GM08714 (cell line): ENCODE measurements around the gene TOGARAM2.

Experiments
- H3K4me3 ChIP-seq: fragments of 200-500 bp; sonication (Bioruptor generic); 2 replicates; pipeline ENCODE4 v1.5.1; 2014; ENCODE audit warnings: mild to moderate bottlenecking, low read length, inconsistent platforms
- ZNF274 ChIP-seq: IDR thresholded peaks from 2 replicates; pipeline ENCODE4 v1.6.1; 2012; ENCODE audit warnings: mild to moderate bottlenecking, low read depth, low read length

TOGARAM2 gene

DNA sequence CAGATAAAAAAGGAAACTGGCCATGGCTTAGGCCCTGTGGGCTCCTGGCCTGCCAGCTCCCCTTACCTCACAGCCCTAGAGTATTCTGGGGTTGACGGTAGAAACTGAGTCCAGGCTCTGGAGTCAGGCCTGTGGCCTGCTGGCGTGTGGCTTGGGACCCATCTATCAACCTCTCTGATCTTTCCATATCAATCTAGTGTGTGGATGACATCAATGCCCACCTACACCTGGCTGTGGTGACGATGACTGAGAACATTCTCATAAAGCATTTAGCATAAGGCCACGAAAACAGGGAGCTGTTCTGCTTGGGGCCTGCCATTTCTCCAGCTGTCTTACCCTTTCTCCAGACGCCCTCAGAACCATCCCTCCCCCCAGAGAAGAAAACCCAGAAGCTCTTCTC is 75.4 kb downstream of the TOGARAM2 start:
- no peak for TF ChIP-seq ZNF274
- H3K4me3 ChIP-seq, result no peak overlapping the region

DNA sequence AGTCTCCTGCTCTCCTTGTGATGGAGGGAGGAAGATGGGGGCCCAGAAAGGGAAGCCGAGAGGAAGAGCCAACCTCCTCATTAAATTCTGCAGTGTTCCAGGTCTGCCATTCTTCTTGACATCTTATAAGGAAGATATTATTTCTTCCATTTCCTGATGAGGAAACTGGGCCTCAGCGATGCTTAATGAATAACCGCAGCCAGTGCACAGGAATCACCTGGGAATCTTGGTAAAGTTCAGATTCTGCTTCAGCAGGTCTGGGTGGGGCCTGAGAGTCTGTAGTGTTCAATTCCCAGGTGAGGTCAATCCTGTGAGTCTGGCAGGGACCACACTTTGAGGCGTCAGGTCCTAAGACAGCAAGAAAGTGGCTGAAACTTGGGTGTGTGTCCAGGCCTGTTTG is 75.9 kb downstream of the TOGARAM2 start:
- no peak for TF ChIP-seq ZNF274
- H3K4me3 ChIP-seq, result no peak overlapping the region

GRCh38 chr2:29059624-29060023 is 78.5 kb downstream of the TOGARAM2 start:
- no peak overlapping the region for H3K4me3 ChIP-seq
- no peak for TF ChIP-seq ZNF274

DNA sequence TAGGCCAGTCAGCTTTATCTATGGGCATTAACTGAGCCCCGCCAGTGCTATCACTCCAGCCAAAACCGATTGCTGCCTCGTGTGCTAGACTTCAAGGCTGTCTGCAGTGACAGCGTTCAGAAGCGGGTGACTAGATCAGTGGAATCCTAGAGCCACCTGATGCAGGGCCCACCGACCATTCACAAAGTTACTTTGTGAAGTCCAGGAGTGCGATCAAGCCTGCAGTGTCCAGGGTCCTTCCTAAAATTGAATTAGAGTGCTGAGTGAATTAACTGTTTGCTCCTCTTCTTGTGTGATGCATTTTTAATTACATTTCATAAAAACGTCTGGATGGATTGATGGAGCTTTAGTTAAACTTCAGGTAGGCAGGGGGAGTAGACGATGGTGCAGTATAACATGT is 79.3 kb downstream of the TOGARAM2 start:
- no peak for TF ChIP-seq ZNF274
- H3K4me3 ChIP-seq, result no peak overlapping the region

DNA sequence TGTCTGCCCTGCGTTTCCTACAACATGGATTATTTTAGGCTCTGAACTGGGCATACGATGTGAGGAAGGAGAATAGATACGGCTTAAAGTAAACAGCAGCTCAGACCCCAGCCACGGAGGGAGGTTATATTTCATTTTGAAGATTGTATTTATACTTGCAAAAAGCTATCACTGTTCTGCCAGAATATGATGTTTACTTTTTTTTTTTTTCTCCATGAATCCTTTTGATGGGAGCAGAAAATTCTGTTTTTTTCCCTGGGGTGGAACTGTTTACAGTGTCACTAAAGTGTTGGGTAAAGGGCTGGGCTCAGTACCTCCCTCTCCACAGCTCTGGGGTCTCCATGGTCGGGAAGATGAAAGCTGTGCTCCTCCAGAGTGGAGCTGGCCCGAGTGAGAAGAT is 80.1 kb downstream of the TOGARAM2 start:
- H3K4me3 ChIP-seq, result no peak overlapping the region
- TF ChIP-seq ZNF274, result no peak

DNA sequence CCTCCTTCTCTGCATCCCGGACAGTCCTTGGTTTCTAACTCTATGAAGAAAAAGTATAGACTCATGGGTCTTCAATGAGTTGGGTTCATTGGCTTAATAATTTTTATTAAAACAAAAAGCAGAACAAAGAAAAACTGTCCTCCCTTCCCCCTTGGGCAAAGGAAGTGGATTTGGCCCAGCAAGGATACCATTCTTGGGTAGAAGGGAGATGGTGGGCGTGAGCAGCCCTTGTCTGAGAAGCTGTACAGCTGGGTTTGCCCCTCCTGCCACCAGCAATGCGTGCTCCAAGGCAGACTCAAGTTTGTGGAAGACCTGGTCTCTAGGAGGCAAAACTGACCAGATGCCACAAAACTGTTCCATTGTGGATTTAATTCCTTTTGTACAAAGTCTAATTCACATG is 80.5 kb downstream of the TOGARAM2 start:
- TF ChIP-seq ZNF274, result no peak

DNA sequence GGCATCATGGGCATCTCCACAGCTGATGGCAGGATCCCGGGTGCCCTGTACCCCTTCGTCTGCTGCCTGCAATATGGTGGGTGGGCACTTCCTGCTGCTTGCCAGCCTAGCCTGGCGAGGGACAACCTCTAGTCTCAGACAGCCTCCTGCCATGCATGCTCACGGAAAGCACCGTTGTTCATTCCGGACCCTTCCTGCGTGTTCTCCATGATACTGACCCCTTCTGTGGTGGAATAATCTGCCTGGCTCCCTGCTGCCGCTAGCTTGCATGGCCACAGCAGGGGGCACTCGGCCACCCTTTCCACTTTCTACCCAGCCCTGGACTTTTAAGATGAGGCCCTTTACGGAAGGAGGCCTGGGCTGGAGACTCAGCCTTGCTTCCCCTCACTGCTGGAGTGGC is 81.3 kb downstream of the TOGARAM2 start:
- H3K4me3 ChIP-seq, result no peak overlapping the region
- TF ChIP-seq ZNF274, result no peak

More for the DNA sequence above, 80.5 kb downstream of the TOGARAM2 start:
- H3K4me3 ChIP-seq, result no peak overlapping the region

GRCh38 chr2:29063056-29063455 is 82.0 kb downstream of the TOGARAM2 start:
- H3K4me3 ChIP-seq, result no peak overlapping the region
- TF ChIP-seq ZNF274, result no peak

DNA sequence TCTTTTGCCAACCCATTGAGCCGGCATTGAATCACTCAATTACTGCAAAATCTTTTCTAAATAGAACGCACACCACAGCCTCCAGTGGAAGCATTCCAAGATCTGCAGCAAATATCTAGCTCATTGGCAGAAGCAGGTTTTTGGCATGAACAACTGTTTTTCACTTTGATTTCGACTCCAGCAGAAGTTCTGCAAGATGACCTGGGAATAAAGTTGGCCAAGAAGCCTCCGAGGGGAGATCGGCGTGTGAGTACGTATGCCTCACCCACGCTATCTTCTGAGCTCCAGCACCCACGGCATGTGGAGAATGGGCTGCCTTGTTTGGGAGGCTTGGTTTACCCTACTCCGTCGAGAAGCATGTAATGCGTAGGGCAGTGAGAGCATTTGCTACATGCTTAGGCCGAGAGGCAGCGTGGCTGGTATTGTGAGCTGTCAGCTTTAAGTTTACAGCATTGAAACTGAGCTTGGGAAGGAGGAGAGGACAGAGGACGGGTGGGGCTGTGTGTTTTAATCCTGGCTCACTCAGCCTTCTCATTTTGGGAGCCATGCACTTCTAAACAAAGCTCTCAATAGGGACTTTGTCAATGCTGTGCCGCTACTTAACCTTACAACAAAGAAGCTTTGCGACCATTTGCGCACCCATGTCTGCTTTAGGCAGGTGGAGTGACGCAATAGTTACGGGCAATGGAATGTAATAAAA is 82.7 kb downstream of the TOGARAM2 start:
- TF ChIP-seq ZNF274, result no peak
- H3K4me3 ChIP-seq, result no peak overlapping the region

DNA sequence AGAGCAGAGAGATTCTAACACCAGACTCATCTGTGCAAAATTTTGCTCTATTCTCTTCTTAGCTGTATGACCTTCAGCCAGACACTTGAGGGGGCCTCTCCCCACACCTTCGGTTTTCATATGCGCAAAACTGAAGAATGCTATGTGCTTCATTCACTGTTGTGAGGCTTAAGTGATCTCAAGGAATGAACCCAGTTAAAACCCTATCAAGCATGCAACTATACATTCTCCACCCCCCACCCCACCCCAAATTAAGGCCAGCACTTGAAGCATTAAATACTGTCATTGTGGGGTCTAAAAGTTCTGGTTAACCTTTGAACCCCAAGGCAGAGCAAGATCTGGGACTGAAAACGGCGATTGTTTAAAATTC is 83.2 kb downstream of the TOGARAM2 start:
- H3K4me3 ChIP-seq, result no peak overlapping the region

GRCh38 chr2:29064746-29065067 is 83.6 kb downstream of the TOGARAM2 start:
- TF ChIP-seq ZNF274, result no peak
- no peak overlapping the region for H3K4me3 ChIP-seq

More for the DNA sequence above, 83.2 kb downstream of the TOGARAM2 start:
- no peak for TF ChIP-seq ZNF274

DNA sequence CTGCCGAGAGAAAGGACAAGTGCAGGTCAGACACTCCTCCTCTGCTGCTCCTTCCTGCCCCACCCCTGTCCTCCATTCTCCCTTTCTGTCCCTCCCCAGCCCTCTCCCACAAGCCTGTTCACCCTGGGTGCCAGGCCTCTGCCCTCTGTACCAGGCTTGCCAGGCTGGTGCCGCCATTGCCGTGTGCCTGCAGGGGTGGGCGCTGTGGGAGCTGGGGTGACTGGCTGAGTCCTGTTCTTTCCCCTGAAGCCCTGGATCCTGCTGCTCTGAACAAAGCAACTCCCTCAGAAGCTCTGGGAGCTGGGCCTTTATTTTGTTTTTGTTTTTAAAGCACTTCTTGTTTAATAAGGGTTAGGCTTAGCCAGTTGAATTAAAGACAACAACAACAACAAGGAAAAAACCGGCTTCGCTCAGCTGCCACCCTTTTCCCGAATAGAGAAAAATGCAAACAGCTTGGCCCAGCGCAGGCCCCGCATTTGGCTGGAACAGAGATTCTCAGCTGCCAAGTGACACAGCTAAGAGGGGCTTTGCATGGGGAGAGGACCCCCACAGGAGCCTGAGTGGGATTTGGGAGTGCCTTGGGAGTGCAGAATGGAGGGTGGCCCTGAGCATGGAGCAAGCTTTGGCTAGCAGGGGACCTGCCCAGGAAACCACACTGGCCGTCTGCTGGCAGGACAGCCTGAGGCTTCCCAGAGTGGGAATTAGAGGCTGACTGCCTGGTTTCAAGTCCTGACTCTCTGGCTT is 84.1 kb downstream of the TOGARAM2 start:
- TF ChIP-seq ZNF274, result no peak
- H3K4me3 ChIP-seq, result no peak overlapping the region

DNA sequence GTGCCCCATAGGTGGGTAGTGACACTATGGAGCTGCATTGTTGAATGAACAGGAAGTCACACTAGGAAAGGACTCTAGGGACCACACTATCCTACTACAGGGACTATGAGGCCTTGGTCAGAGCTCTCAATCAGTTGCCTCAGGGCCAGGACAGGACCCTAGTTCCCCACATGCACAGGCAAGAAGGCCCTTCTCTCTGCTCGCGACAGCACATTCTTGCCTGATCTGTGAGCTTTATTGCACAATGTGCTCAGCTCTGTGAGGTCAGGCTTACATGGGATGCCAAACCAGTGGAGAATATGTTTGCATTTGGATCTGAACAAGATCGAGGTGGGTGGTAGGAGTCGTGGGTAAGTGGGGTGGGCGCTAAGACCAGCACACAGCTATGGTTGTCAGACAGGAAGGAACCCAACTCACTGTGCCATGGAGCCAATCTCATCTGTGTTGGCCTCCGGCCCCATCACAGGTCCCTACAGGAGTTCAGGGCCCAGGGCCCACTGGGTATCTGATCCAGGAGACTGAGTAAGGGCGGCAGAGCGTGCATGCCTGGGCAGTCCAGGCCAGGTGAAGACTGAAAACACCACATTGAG is 85.3 kb downstream of the TOGARAM2 start:
- no peak overlapping the region for H3K4me3 ChIP-seq
- TF ChIP-seq ZNF274, result no peak

DNA sequence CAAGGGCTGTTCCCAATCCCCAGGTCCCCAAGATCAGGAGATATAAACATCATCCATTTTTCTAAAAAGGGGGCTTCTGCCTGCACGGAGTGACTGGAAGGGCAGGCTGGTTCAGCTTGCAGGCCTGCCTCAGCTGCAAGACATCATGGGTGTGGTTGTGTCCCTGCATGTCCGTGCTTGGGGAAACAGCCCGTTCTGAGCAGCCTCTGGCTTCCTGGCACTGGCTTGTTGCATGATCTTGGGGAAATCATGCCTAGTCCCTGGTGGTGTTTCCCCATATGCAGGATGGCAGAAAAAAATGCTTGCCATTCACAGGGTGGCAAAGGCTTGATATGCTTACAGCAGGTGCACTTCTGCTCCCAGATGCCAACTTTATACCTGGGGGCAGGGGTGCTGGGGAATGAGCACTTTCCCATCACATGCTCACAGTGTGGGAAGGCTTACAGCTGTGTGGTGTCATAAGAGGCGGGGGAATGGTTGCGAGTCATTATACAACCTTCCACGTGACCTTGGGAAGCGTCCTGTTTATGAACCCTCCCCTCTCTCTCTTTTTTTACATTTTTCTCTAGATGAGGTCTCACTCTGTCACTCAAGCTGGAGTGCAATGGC is 86.0 kb downstream of the TOGARAM2 start:
- no peak for TF ChIP-seq ZNF274
- no peak overlapping the region for H3K4me3 ChIP-seq

GRCh38 chr2:29068513-29068912 is 87.4 kb downstream of the TOGARAM2 start:
- H3K4me3 ChIP-seq, result no peak overlapping the region
- TF ChIP-seq ZNF274, result no peak
